ENCODE data around the gene EEFSEC. TPM values are rescaled to one million over a fixed set of nuclear protein-coding genes. Genes with fewer than 3 reads are reported as not detected.

The EEFSEC gene
- total RNA-seq, 2 experiments from 2014 or later: 22.1 to 22.7 TPM

DNA sequence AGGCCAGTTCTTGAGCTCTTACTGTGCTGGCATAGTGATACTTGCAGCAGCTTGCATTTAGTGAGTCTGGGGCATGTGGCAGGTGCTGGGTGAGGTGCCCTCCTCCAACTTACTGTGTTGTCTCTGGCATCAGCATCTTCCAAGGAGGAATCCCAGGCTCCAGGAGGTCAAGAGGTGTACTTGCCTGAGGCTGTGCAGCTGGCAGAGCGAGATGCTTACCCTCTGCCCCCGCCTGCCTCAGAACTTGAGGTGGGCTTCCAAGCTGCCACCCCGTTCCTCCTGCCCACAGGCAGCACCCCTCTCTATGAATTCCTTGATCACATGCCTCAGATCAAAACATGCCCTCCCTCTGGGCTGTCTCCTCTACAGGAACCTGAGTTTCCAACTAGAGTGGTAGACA, 86.0 kb downstream of the EEFSEC start:
- peaks cover 16% of the 10 kb centered on the region for H3K4me1 Mint-ChIP-seq
- H3K27ac Mint-ChIP-seq: no peak overlapping the region
- peaks cover 3% of the 10 kb centered on the region for H3K36me3 Mint-ChIP-seq
- no peak overlapping the region for H3K4me3 Mint-ChIP-seq
- H3K9me3 Mint-ChIP-seq: no peaks in the 10 kb centered on the region
- POLR2A ChIA-PET: interaction anchor here (0.7 kb wide), 1 partner anchor 125 kb away, joined by 3 read pairs; no protein-coding TSS in a partner anchor
- no peaks in the 10 kb centered on the region for H3K27me3 Mint-ChIP-seq
- DNase-seq: no peak
- no peak for ATAC-seq (ENCODE audit: low read depth)

DNA sequence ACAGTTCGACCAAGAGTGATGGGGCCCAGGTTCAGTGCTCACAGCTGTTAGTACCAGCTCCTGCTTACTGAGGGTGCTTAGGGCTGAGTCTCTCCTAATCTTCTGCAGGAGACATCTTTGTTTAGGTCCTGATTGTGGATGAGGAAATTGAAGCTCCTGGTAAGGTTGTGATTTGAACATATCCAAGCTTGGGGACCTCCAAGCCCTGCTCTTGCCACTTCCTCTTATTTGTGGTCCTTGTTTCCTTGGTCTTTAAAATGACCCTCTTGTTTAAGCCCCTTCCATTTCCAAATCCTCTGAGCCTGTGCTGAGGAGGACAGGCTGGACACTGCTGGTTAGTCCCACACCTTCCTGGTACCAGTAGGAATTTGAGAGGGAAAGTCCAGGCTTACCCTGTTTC, 87.0 kb downstream of the EEFSEC start:
- Mint-ChIP-seq H3K4me1 (peaks cover 16% of the 10 kb centered on the region), H3K27ac (no peak overlapping the region), H3K9me3 (no peaks in the 10 kb centered on the region), H3K27me3 (no peaks in the 10 kb centered on the region), H3K4me3 (no peak overlapping the region), H3K36me3 (peaks cover 3% of the 10 kb centered on the region)
- DNase-seq (no peak), ATAC-seq (ENCODE audit: low read depth) (no peak)
- POLR2A ChIA-PET: no interaction called here

DNA sequence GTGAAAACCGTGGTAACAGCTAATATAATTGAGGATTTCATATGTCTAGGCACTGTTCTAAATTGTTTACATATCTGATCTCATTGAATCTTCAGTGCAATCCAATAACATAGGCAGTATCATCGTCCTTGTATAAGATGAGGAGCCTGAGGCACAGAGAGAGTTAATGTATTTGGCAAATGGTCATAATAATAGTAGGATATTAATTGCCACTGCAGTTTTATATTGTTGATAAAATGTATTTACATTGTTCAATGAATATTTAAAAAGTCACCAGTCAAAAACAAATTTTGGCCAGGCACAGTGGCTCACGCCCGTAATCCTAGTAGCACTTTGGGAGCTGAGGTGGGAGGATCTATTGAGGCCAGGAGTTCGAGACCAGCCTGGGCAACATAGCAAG, 88.5 kb downstream of the EEFSEC start:
- H3K27me3 Mint-ChIP-seq: no peaks in the 10 kb centered on the region
- H3K9me3 Mint-ChIP-seq: no peaks in the 10 kb centered on the region
- no peak overlapping the region for H3K4me3 Mint-ChIP-seq
- ATAC-seq (ENCODE audit: low read depth) (no peak), DNase-seq (no peak)
- peaks cover 14% of the 10 kb centered on the region for H3K4me1 Mint-ChIP-seq
- H3K36me3 Mint-ChIP-seq: peaks cover 4% of the 10 kb centered on the region
- no peak overlapping the region for H3K27ac Mint-ChIP-seq
- POLR2A ChIA-PET: interaction anchor here (1.2 kb wide), 1 partner anchor 12 kb away, joined by 3 read pairs; no protein-coding TSS in a partner anchor

DNA sequence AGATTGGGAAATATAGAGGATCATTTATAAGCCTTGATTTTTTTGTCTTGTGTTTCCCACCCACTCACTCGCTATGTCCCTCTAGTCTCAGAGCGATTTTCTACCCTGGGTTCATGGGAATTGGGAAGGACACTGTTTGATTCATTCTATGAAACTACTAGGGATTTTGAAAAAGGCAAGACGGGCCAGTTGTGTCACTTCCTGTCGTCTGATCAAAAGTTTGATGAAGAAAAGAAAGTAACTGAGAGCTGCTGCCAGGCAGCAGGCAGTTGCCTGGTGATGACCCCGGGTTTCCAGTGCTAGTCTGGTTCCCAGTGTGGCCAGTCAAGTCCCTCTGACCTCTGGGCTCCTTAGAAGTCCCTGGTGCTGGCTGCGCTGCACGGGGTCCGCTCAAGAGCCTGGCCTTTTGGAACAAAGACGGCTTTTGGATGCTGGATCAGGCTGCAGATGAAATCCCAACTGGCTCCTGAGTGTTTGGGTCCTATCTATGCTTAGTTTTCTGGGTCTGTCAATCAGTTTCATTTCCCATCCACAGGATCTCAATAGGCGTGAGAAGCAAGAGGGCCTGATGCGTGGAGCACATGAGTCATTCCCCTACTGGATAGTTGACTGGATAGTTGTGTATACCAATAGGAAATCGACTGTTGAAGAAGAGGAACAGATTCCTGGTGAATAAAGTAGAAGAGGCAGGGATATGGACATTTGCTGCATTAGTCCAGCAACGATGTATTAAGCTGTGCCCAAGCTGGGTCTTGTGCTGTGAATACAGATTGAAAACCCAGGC, 89.7 kb downstream of the EEFSEC start:
- POLR2A ChIA-PET: interaction anchor here (1.2 kb wide), 1 partner anchor 11 kb away, joined by 3 read pairs; no protein-coding TSS in a partner anchor
- Mint-ChIP-seq H3K36me3 (peaks cover 16% of the 10 kb centered on the region), H3K9me3 (no peaks in the 10 kb centered on the region), H3K4me1 (peaks cover 16% of the 10 kb centered on the region), H3K4me3 (peak overlapping the region; percentile 56), H3K27me3 (no peaks in the 10 kb centered on the region), H3K27ac (peak overlapping the region; percentile 83)
- ATAC-seq (ENCODE audit: low read depth) (peak; percentile 85), DNase-seq (peak; percentile 36)

DNA sequence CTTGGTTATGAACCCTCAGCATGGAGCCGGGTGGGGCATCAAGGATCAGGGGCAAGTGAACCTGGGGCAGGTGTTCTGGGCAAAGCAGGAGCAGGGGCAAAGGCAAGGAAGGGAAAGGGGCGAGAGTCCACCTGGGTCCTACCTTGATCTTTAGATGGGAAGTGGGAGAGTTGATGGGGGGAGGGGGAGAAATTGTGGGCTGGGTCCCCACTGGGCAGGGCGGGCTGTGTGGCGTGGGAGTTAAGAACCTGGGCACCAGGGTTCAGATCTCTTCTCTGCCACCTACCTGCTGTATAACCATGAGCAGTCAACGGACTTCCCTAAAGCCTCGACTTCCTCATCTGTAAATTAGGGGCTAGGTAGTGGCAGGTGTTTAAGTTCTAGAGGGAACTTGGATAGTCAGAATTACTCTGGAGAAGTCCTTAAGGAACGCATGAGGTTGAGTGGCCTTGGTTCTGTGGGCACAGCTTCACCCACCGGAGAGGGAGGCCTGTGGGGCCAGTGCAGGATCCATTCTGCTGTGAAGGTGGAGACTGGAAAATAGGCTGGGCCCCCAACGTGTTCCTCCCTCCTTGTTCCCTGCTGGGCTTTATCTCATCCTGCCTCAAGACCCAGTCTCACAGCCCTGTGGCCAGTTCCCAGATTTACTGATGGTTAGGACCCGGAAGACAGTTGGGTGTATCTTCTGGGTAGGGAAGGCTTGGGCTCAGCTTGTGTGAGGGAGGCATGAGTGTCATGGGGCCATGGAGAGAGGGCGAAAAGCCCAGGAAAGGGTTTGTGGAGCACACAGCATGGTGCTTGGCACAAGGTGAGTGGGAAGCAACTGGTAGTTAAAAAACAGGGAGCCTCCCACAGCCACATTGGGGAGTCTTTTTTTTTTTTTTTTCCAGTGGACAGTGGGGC, 90.6 kb downstream of the EEFSEC start:
- H3K9me3 Mint-ChIP-seq: no peaks in the 10 kb centered on the region
- no peak for ATAC-seq (ENCODE audit: low read depth)
- H3K27me3 Mint-ChIP-seq: no peaks in the 10 kb centered on the region
- H3K4me3 Mint-ChIP-seq: no peak overlapping the region
- H3K36me3 Mint-ChIP-seq: peaks cover 18% of the 10 kb centered on the region
- H3K27ac Mint-ChIP-seq: peak overlapping the region; percentile 83
- DNase-seq: no peak
- H3K4me1 Mint-ChIP-seq: peaks cover 16% of the 10 kb centered on the region
- POLR2A ChIA-PET: no interaction called here

DNA sequence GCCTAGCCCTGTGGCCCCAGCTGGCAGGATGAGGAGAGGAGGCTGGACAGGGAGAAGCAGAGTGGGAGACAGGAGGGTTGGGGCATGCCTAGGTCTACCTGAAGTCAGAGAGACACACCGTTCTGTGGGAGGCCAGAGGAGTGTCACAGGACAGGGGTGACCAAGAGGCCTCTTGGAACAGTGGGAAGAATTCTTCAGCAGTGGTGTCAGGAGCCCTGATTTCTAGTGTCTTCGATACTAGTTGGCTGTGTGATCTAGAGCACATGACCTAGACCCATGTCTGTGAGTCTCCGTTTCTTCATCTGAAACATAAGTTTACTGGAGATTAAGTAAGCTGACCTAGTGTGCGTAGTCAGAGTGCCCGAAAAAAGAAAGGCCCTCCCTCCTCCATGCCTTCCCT, 92.2 kb downstream of the EEFSEC start:
- Mint-ChIP-seq H3K36me3 (peaks cover 30% of the 10 kb centered on the region), H3K4me3 (no peak overlapping the region), H3K4me1 (peaks cover 11% of the 10 kb centered on the region), H3K27me3 (no peaks in the 10 kb centered on the region), H3K27ac (no peak overlapping the region), H3K9me3 (no peaks in the 10 kb centered on the region)
- POLR2A ChIA-PET: no interaction called here
- ATAC-seq (ENCODE audit: low read depth): no peak
- DNase-seq: no peak

DNA sequence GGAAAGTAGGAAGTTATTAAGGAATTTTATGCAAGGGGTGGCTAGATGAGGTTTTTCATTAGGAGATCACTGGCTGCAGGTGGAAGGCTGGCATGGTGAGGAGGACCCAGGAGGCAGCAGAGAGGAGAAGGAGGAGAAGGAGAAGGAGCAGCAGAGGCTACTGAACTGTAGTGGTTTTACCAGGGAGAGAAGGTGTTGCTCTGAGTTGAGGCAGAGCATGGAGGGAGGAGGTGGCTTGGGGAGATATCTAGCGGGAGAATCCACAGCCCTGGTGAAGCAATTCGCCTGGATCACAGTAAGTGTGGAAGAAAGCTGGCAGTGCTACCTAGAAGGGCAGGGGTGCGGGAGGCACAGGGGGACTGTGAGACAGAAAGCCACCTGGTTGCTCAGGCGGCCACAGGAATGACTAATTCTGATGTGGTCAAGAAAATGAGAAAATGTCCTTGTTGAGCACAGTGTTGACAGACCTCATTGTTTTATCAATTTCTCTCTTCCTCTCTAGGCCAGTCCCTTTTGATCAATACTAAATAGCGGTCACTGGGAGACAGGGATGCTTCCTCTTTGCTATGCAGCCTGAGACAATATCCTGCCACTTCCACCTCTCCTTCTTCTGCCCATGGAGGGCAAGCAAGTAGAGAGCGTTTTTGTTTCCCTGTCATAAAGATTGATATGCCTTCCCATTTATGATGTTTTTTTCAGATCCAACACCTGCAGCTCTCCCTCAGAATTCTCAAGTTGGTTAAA, 94.6 kb downstream of the EEFSEC start:
- Mint-ChIP-seq H3K27me3 (no peaks in the 10 kb centered on the region), H3K4me1 (peaks cover 8% of the 10 kb centered on the region), H3K27ac (peak overlapping the region; percentile 55), H3K9me3 (no peaks in the 10 kb centered on the region), H3K36me3 (peaks cover 36% of the 10 kb centered on the region), H3K4me3 (no peak overlapping the region)
- POLR2A ChIA-PET: no interaction called here
- DNase-seq (no peak), ATAC-seq (ENCODE audit: low read depth) (no peak)

DNA sequence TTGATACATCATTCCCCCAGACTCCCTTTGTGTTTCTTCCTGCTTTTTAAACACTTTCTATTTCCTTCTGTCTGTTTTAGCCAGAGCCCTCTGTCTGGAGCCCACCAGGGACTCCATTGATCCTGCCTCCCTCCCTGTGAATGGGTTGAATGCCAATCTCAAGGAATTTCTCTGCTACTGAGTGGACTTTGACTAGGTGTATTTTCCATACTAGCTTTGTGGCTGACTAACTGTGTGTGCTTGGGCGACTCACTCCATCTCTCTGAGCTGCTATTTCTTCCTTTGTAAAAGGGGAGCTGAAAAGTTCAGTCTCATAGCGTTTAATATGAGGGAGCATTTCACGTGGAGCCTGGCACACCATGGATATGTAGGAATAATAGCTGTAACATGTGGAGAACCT, 98.8 kb downstream of the EEFSEC start:
- H3K4me1 Mint-ChIP-seq: peaks cover 2% of the 10 kb centered on the region

DNA sequence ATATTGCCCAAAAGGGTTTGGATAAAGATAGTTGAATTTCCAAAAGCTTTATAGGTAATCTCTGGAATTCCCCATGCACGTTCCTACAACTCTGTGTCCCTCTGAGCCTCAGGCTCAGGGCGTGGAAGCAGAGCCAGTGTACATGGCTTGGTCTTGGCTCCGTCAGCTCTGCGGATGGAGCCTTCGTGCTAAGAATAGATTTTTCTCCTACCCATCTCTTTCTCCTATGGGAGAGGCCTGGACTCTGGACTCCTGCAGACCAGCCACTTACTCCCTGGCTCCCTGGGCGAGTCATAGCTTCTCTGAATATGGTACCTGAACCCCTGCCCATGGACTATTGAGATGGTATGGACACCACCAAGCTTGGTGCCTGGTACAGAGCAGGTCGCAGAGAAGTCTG, 99.9 kb downstream of the EEFSEC start:
- Mint-ChIP-seq H3K9me3 (no peaks in the 10 kb centered on the region), H3K27ac (no peak overlapping the region), H3K27me3 (no peaks in the 10 kb centered on the region), H3K4me1 (peaks cover 4% of the 10 kb centered on the region), H3K4me3 (no peak overlapping the region), H3K36me3 (peaks cover 33% of the 10 kb centered on the region)
- no peak for DNase-seq
- POLR2A ChIA-PET: no interaction called here
- ATAC-seq (ENCODE audit: low read depth): no peak

More for the DNA sequence above, 98.8 kb downstream of the EEFSEC start:
- H3K27me3 Mint-ChIP-seq: no peaks in the 10 kb centered on the region
- peaks cover 37% of the 10 kb centered on the region for H3K36me3 Mint-ChIP-seq
- ATAC-seq (ENCODE audit: low read depth) (no peak), DNase-seq (no peak)
- no peak overlapping the region for H3K4me3 Mint-ChIP-seq
- no peaks in the 10 kb centered on the region for H3K9me3 Mint-ChIP-seq
- POLR2A ChIA-PET: no interaction called here
- no peak overlapping the region for H3K27ac Mint-ChIP-seq

DNA sequence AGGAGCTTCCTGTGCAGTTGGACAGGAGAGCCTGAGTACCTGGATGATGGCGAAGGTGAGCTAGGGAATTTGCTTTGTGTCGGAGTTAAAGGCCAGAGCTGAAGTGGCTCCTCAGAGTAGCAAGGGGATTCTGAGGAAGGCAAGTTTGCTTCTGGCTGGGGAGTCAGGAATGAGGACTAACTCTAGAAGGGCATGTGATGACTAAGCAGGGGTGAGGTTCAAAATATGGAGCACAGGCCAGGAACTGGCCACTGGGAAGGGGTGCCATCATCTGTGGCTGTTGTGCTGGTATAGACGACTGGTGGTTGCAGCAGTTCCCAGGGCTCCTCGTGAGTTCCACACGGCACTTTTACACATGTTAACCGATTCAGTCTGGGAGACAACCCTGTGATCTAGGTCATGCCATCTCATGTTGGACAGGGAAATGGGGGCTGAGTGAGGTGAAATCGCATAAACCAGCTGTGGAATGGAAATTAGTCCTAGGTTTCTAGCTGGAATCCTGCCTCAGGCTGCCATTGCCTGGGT, 100.8 kb downstream of the EEFSEC start:
- Mint-ChIP-seq H3K27me3 (no peaks in the 10 kb centered on the region), H3K4me1 (peaks cover 4% of the 10 kb centered on the region), H3K4me3 (no peak overlapping the region), H3K9me3 (no peaks in the 10 kb centered on the region), H3K36me3 (peaks cover 35% of the 10 kb centered on the region), H3K27ac (no peak overlapping the region)
- ATAC-seq (ENCODE audit: low read depth) (no peak), DNase-seq (no peak)
- POLR2A ChIA-PET: interaction anchor here (0.9 kb wide), 1 partner anchor 12 kb away, joined by 3 read pairs; no protein-coding TSS in a partner anchor

DNA sequence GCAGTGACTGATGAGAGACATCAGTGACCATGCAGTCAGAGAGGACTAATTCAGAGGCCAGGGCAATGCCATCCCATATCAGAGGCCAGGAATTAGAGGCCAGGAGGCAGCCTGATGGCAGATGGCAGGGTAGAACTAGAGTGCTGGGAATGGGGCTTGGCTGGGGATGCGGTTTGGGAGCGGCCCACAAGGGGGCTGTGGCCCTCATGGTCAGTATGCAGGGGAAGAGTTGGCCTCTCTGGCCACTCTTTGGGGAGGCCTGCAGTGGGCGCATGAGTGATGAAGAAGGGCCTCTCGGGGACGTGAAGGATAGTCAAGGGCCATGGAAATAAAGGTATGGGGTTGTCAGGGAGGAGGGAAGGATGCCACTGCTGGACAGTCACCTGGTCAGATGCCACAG, 101.7 kb downstream of the EEFSEC start:
- POLR2A ChIA-PET: no interaction called here
- no peak overlapping the region for H3K4me3 Mint-ChIP-seq
- peaks cover 6% of the 10 kb centered on the region for H3K9me3 Mint-ChIP-seq
- H3K4me1 Mint-ChIP-seq: peaks cover 4% of the 10 kb centered on the region
- H3K27ac Mint-ChIP-seq: no peak overlapping the region
- DNase-seq: no peak
- no peaks in the 10 kb centered on the region for H3K27me3 Mint-ChIP-seq
- ATAC-seq (ENCODE audit: low read depth): no peak
- peaks cover 33% of the 10 kb centered on the region for H3K36me3 Mint-ChIP-seq

DNA sequence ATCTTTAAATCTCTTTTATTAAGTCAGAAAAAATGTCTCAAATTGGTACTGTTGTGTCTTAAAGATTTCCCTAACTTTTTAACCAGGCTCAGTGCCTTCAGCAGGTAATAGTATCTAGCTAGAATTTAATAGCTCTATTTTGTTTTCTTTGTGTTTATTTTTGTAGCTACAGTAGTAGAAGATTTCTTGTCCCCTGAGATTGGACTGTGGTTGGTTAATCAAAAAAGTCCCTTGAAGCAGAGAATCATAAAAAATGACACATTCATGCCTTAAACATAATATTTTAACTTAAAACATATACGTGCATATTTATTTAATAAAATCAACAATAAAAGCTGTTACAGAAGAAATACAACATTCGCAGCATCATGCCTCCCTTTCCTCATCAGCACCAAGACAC, 102.8 kb downstream of the EEFSEC start:
- ATAC-seq (ENCODE audit: low read depth): no peak
- POLR2A ChIA-PET: no interaction called here
- Mint-ChIP-seq H3K36me3 (peaks cover 32% of the 10 kb centered on the region), H3K4me1 (peaks cover 4% of the 10 kb centered on the region), H3K27ac (no peak overlapping the region), H3K27me3 (no peaks in the 10 kb centered on the region), H3K9me3 (peaks cover 10% of the 10 kb centered on the region), H3K4me3 (no peak overlapping the region)
- DNase-seq: no peak

DNA sequence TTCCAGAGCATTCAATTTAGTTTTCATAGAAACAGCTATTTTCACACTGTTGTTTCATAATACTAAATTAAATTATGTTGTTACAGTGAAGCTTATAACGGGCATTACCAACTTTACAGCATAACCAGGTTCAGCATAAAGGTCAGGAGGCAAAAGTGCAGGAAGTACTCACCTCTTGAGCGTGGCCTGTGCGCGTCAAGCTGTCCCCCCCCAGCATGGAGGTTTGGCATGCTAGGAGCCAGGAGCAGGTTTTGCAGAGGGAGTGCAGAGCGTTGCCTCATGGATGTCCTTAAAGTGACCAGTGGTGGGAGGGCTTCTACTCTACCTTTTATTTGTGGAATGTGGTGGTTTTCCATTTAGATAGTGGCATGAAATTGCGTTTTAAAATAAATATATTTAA, 104.4 kb downstream of the EEFSEC start:
- ATAC-seq (ENCODE audit: low read depth): no peak
- Mint-ChIP-seq H3K9me3 (peaks cover 10% of the 10 kb centered on the region), H3K36me3 (peaks cover 34% of the 10 kb centered on the region)

More for the DNA sequence above, 104.4 kb downstream of the EEFSEC start:
- Mint-ChIP-seq H3K27me3 (no peaks in the 10 kb centered on the region), H3K4me1 (peaks cover 4% of the 10 kb centered on the region), H3K27ac (no peak overlapping the region), H3K4me3 (no peak overlapping the region)
- DNase-seq: no peak
- POLR2A ChIA-PET: no interaction called here

All from activated naive CD8-positive, alpha-beta T cell treated with anti-CD3 and anti-CD28 coated beads, Interleukin-2, amount 10 ng/mL, durations not matched to agents 7 days and 5 days (primary cell).